Stimulated activated CD8-positive, alpha-beta memory T cell treated with anti-CD3 and anti-CD28 coated beads, Interleukin-4, amount 100 ng/mL, for 1 hour (primary cell): Measurements from ENCODE around the gene SLC5A4.
"Not testable (repeated sequence)": the region's sequence is repeated elsewhere in the genome, so short reads cannot be mapped to it uniquely, and the experiment has no call there.

Source experiments
- DNase-seq, 2 donors: peaks; one replicate each; pipeline ENCODE4 v3.0.0-alpha.2; 2020; ENCODE audit warnings: low read depth in 2 of 2, low spot score in 1 of 2

Gene SLC5A4

GRCh38 chr22:32255217-32255616, at the start of gene SLC5A4:
Gene SLC5A4 (minus strand): TSS chr22:32255347. CDS start chr22:32255329, 18 bp downstream.
- DNase-seq: no peak

DNA sequence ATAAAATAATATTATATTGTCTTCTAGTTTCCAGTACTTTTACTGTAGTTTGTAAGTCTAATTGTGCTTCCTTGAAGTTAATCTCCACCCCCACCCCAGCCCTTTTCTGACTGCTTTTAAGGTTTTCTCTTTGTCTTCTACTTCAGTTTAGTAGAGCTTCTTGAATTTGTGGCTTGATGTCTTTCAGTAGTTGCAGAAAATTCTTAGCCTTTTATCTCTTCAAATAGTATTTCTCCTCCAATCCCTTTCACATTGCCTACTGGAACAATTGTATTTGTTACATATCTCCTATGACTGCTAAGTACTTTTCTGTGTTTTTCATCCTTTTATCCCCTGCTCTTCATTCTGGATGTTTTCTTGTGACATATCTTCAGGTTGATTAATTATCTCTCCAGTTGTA, 38.8 kb upstream of the SLC5A4 start:
- DNase-seq: not testable (repeated sequence)

- DNase-seq: no peak
Observed at GRCh38 chr22:32286290-32286840, 31.2 kb upstream of the SLC5A4 start.

- DNase-seq: no peak
Observed at GRCh38 chr22:32281072-32281471, 25.9 kb upstream of the SLC5A4 start.

DNA sequence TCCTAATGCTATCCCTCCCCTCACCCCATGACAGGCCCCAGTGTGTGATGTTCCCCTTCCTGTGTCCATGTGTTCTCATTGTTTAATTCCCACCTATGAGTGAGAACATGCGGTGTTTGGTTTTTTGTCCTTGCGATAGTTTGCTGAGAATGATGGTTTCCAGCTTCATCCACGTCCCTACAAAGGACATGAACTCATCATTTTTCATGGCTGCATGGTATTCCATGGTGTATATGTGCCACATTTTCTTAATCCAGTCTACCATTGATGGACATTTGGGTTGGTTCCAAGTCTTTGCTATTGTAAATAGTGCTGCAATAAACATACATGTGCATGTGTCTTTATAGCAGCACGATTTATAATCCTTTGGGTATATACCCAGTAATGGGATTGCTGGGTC, 20.2 kb upstream of the SLC5A4 start:
- not testable (repeated sequence) for DNase-seq

- DNase-seq: no peak
Observed at GRCh38 chr22:32271389-32271788, 16.2 kb upstream of the SLC5A4 start.

DNA sequence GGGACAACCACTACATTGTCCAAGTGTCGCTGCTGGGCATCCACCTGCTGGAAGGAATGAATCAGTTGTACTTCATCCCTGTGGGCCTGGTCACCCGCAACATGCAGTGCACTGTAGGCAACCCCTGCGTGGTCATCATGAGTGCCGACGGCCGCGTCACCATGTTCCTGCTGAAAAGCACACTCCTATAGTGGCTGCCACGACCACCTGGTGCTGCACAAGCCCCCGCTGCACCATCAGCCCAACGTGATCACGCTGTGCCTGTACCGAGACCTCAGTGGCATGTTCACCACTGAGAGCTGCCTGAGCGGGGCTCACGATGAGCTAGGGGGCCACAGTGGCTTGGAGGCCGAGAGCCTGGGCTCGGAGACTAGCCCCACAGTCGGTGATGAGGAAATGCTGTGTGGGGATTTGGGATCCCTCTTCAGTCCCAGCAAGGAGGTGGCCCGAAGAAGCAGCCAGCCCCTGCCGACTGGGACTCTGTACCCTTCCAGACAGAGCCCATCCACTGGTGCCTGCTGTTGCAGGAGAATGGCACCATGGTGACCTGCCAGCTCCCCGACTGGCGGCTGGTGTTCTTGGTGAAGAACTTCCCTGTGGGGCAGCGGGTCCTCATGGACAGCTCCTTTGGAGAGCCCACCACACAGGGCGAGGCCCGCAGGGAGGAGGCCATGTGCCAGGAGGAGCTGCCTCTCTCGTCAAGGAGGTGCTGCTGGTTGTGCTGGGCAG, 15.7 kb upstream of the SLC5A4 start:
- no peak for DNase-seq

- no peak for DNase-seq
Observed at GRCh38 chr22:32269316-32269715, 14.2 kb upstream of the SLC5A4 start.

DNA sequence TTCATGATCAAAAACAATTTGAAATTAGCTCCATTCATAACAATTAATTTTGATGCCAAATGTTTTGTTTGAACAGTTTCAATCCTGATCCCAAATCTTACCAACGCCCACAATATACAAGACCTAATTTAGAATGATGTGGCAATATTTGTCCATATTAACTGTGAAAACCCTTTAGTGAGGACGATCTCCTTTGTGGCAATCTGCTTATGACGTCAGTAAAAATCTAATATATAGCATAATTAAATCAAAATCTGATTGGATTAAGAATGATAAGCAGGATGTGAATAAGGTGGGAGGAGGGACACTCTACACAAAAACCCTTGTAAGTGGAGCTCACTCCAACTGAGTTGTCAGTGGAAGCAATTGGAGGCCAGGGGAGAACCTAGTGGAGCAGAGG, 11.9 kb upstream of the SLC5A4 start:
- DNase-seq: no peak

DNA sequence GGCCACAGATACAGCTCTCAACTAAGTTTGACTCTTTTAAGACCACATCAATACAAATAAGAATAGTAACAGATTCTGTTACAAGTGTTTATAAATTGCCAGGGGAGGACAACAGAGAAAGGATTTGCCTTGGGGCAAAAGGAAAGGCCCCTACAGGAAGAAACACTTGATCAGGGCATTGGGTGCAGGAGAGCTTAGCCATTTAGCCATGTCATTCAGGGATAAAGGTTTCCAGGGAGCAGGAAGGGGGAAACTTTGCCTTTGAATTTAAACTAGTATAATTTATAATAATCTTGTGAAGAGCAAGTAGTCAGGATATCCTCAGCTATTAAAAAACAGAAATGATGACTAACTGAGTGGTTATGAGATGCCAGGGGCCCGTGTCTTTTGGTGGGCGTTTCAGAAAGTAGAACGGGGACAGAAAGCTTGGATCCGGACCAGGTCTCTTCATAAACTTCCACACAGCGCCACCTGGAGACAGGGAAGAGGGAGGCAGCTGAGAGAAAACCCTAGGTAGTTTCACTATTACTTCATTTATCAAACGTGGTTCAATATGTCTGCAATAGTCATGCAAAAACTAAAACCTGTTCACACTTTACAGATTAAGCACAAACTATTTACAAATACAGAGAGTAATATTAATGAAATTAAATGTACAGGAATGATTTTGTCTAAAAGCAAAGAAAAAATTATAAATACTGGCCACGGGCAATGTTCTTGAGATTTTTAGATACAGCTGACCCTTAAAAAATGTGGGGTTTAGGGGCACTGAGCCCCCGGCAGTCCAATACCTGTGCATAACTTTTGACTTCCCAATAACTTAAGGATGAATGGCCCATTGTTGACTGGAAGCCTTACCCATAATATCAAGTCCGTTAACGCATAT, 11.0 kb upstream of the SLC5A4 start:
- DNase-seq: peak; percentile 13 to 47

GRCh38 chr22:32263678-32264077, 8.5 kb upstream of the SLC5A4 start:
- not testable (repeated sequence) for DNase-seq

DNA sequence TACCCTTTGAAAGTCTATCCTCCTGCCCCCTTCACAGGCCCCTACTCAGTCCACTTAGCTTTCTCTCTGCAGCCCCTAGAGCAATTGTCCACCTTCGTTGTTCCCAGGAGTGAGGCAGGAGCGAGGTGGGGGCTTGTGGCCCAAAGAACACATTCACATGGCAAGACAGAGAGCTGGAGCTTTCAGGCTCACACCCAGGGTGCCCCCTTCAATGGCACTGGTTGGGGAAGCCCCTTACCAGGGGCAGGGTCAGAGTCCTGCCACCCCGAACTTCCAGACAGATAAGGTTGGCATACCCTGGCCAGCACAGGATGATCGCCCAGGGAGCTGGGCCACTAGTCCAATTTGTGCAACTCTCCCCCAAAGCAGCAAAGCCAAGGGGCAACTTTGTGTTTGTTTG, 6.2 kb upstream of the SLC5A4 start:
- no peak for DNase-seq

GRCh38 chr22:32258791-32259190, 3.6 kb upstream of the SLC5A4 start:
- no peak for DNase-seq

DNA sequence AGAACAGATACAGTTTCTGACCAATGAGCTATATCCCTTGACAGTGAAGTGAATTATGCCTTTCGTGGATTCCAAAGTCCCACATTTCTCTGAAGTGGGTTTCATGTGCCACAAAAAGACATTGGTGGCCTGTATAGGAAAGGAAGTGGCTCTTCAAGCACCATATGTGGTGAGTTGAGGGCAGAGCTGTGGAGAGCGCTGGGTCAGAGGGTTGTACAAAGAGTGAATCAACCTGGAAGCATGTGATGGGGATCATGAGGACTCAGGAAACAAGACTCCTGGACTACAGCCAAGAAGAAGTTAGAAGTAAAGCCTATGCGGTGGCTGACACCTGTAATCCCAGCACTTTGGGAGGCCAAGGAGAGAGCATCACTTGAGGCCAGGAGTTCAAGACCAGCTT, 579 bp upstream of the SLC5A4 start:
- DNase-seq: no peak

DNA sequence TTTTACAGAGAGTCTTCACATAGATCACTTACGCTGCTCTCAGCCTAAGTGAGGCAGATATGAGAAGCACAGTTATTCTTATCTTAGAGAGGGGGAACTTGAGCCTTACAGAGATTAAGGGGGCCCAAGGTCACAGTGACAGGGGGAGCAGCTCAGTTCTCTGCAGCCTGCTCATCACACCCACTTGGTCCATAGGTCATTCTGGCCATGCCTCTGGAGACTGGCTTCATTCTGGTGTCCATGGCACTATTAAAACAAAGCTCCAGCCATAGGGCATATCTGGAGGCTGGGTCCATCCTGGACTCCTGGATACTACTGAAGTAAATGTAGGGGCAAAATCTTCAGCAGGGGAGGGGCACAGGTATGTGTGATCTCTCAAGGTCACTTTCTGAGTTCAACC, 5.9 kb downstream of the SLC5A4 start:
- no peak for DNase-seq

DNA sequence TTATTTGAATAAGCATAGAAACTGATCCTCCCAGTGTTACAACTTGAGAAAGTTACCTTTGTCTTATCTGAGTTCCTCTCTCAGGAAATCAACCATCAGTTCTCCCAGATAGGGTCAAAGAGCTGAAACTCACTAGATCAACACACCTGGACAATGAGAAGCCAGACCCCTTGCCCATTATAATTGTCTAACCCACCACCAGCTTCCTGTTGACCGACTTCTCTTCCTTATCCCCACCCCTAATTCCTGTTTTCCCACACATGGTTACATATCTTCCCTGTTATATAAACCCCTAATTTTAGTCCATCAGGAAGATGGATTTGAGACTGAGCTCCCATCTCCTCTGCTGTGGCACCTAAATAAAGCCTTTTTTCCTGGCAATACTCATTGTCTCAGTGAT, 6.9 kb downstream of the SLC5A4 start:
- no peak for DNase-seq

GRCh38 chr22:32246166-32246565, 9.0 kb downstream of the SLC5A4 start:
- no peak for DNase-seq

- no peak for DNase-seq
Observed at GRCh38 chr22:32245042-32245441, 10.1 kb downstream of the SLC5A4 start.

- DNase-seq: no peak
Observed at GRCh38 chr22:32244547-32244946, 10.6 kb downstream of the SLC5A4 start.

DNA sequence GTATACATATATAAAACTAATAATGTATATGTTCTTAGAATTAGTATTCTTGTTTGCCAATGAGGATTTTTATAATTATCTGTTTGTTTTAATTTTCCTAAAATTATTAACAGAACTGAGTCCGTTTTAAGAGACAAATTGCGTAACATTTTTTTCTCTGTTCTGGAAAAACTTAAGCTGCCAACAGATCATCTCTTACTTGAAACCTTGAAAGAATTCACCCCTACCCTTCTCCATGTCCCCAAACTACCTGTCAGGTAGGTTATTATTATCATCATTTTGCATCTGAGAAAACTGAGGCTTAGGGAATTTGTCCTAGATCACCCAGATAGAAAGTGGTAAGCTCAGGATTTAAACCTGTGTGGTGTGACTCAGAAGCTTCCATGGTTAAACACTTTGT, 14.7 kb downstream of the SLC5A4 start:
- no peak for DNase-seq

DNA sequence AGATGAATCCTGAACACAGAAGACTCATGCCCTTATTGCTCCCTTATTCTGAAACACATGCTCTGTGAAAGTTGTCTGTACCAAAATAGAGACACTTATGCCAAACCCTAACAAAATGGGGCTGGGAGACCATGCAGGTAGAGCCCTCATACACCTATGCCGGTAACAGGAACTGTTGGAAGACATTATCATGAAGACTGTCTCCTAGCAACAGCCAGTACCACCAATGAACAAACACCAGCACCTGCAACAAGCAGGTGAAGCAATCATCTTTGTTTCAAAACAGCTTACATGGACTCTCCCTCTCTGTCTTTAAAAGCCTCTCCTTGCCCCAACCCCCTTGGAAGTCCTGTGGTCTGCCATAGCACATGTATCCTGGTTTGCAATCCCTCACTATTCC, 17.2 kb downstream of the SLC5A4 start:
- no peak for DNase-seq

GRCh38 chr22:32236970-32237369, 18.2 kb downstream of the SLC5A4 start:
- DNase-seq: no peak
